GM12892 (cell line): ENCODE data around the gene DERA.

Experiments used
- POLR2AphosphoS5 ChIP-seq: IDR thresholded peaks from 2 replicates; pipeline ENCODE4 v1.6.1; 2011; ENCODE audit warnings: low read depth, low read length, control low read depth
- TAF1 ChIP-seq: IDR thresholded peaks from 2 replicates; pipeline ENCODE4 v1.6.1; 2011; ENCODE audit warnings: low read depth, mild to moderate bottlenecking, control low read depth, low read length, borderline replicate concordance

- TF ChIP-seq TAF1 (no peak), POLR2AphosphoS5 (no peak)
These were observed 137.4 kb downstream of the DERA start for GRCh38 chr12:16048511-16048910.
